PC-9 (cell line): ENCODE measurements around the gene MRPL55.

Experiments
- EZH2 ChIP-seq: fragments of 200-600 bp; sonication (generic); IDR thresholded peaks from 2 replicates; pipeline ENCODE4 v1.8.0; 2017; ENCODE audit warnings: antibody characterized with exemption, low read depth
- TF ChIP-seq, protein P1 (sequence below): fragments of 200-600 bp; sonication (generic); conservative IDR thresholded peaks from 2 replicates; pipeline ENCODE4 v1.6.1; 2017; ENCODE audit warnings: mixed run types, antibody characterized with exemption, mild to moderate bottlenecking, moderate library complexity

DNA sequence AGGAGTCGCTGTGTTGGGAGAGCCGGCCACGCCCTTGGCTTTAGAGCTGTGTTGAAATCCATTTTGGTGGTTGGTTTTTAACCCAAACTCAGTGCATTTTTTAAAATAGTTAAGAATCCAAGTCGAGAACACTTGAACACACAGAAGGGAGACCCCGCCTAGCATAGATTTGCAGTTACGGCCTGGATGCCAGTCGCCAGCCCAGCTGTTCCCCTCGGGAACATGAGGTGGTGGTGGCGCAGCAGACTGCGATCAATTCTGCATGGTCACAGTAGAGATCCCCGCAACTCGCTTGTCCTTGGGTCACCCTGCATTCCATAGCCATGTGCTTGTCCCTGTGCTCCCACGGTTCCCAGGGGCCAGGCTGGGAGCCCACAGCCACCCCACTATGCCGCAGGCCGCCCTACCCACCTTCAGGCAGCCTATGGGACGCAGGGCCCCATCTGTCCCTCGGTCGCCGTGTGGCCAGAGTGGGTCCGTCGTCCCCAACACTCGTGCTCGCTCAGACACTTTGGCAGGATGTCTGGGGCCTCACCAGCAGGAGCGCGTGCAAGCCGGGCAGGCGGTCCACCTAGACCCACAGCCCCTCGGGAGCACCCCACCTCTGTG is 10.7 kb downstream of the MRPL55 start:
- TF ChIP-seq, protein P1, sequence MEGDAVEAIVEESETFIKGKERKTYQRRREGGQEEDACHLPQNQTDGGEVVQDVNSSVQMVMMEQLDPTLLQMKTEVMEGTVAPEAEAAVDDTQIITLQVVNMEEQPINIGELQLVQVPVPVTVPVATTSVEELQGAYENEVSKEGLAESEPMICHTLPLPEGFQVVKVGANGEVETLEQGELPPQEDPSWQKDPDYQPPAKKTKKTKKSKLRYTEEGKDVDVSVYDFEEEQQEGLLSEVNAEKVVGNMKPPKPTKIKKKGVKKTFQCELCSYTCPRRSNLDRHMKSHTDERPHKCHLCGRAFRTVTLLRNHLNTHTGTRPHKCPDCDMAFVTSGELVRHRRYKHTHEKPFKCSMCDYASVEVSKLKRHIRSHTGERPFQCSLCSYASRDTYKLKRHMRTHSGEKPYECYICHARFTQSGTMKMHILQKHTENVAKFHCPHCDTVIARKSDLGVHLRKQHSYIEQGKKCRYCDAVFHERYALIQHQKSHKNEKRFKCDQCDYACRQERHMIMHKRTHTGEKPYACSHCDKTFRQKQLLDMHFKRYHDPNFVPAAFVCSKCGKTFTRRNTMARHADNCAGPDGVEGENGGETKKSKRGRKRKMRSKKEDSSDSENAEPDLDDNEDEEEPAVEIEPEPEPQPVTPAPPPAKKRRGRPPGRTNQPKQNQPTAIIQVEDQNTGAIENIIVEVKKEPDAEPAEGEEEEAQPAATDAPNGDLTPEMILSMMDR: no peak
- no peak for TF ChIP-seq EZH2
